Endothelial cell of umbilical vein (primary cell): ENCODE data around the gene CCL17. TPM values are rescaled to one million over a fixed set of nuclear protein-coding genes. Genes with fewer than 3 reads are reported as not detected.

Experiments
- BruUV-seq: library from RNA; stranded (reverse); fragments of 400-500 nt; replicated peaks from 2 replicates; lab custom pipeline; 2021; lab: Mats Ljungman, UMichigan
- CTCF ChIA-PET: fragments of 300-600, 350-600 bp; sonication (Branson Sonifier 250); formaldehyde crosslinking; loops from one replicate; lab custom pipeline; 2021; ENCODE audit warnings: antibody characterized with exemption, inconsistent platforms; lab: Charles Lee
- POLR2A ChIA-PET: fragments of 300-600, 350-600 bp; sonication (Branson Sonifier 250); formaldehyde crosslinking; loops from one replicate; lab custom pipeline; 2021; ENCODE audit warnings: antibody characterized with exemption, inconsistent platforms; lab: Charles Lee
- DNase-seq: peaks from one replicate; pipeline ENCODE4 v3.0.0-alpha.2; 2011; ENCODE audit warnings: low read depth, low spot score
- FAIRE-seq: peaks from 2 replicates; lab custom pipeline; 2011; peaks lifted over from hg19 to GRCh38; lab: Jason Lieb, UNC
- H2AFZ ChIP-seq: 2 replicates; pipeline ENCODE4 v1.6.0; 2012; ENCODE audit warnings: low read depth, low read length, control low read depth, inconsistent platforms
- H3K27ac ChIP-seq: 2 replicates; pipeline ENCODE4 v1.5.1; 2011; ENCODE audit warnings: low read depth, mild to moderate bottlenecking, control low read depth, low read length, moderate library complexity; ENCODE audit not compliant: insufficient read depth
- H3K27me3 ChIP-seq, 2 experiments: 2 replicates each; pipeline versions ENCODE4 v1.6.0 to v1.6.1; 2011; ENCODE audit warnings: low read length in 2 of 2, mixed read lengths in 1 of 2; ENCODE audit not compliant: control insufficient read depth in 2 of 2, insufficient read depth in 2 of 2
- H3K36me3 ChIP-seq, 2 experiments: 2 replicates in 1 of 2; 3 replicates in 1 of 2; pipeline ENCODE4 v1.5.1; 2011; ENCODE audit warnings: low read length in 2 of 2, mild to moderate bottlenecking in 1 of 2, moderate library complexity in 1 of 2; ENCODE audit not compliant: control insufficient read depth in 2 of 2, insufficient read depth in 2 of 2; ENCODE audit errors: extremely low read depth in 1 of 2
- H3K4me1 ChIP-seq: 3 replicates; pipeline ENCODE4 v1.5.1; 2011; ENCODE audit warnings: mild to moderate bottlenecking, low read length; ENCODE audit not compliant: control insufficient read depth, insufficient read depth; ENCODE audit errors: extremely low read depth
- H3K4me2 ChIP-seq: 2 replicates; pipeline ENCODE4 v1.6.1; 2011; ENCODE audit warnings: low read length, control low read depth, mixed read lengths; ENCODE audit not compliant: insufficient read depth
- H3K4me3 ChIP-seq, 3 experiments: fragments of 200-600 bp in 1 of 3; sonication (generic), shearing (Covaris generic) in 1 of 3; replicated peaks in 1 of 3; 2 replicates each; pipeline ENCODE4 v1.5.1; 2011 to 2016; ENCODE audit warnings: control low read depth in 3 of 3, low read length in 3 of 3, mild to moderate bottlenecking in 2 of 3, inconsistent platforms in 1 of 3, low read depth in 1 of 3, moderate library complexity in 1 of 3; ENCODE audit not compliant: insufficient read depth in 1 of 3
- H3K79me2 ChIP-seq: 2 replicates; pipeline ENCODE4 v1.6.0; 2012; ENCODE audit warnings: low read length, inconsistent platforms; ENCODE audit not compliant: control insufficient read depth, insufficient read depth
- H3K9ac ChIP-seq: replicated peaks from 2 replicates; pipeline ENCODE3; 2011; ENCODE audit warnings: low read length, control low read depth; ENCODE audit not compliant: insufficient read depth; ENCODE audit errors: extremely low read depth
- H3K9me1 ChIP-seq: replicated peaks from 3 replicates; pipeline ENCODE4 v1.6.0; 2011; ENCODE audit warnings: mild to moderate bottlenecking, low read length; ENCODE audit not compliant: control insufficient read depth, insufficient read depth; ENCODE audit errors: extremely low read depth
- H3K9me3 ChIP-seq: replicated peaks from 2 replicates; pipeline ENCODE4 v1.5.1; 2012; ENCODE audit warnings: low read length, inconsistent platforms; ENCODE audit not compliant: control insufficient read depth, insufficient read depth
- H4K20me1 ChIP-seq: replicated peaks from 2 replicates; pipeline ENCODE3; 2011; ENCODE audit warnings: mild to moderate bottlenecking, low read length; ENCODE audit not compliant: control insufficient read depth, insufficient read depth; ENCODE audit errors: extremely low read depth
- EZH2 ChIP-seq: IDR thresholded peaks from 2 replicates; pipeline ENCODE4 v1.6.1; 2012; ENCODE audit warnings: borderline replicate concordance, low read depth, mild to moderate bottlenecking, moderate library complexity, low read length, inconsistent platforms; ENCODE audit not compliant: severe bottlenecking
- FOS ChIP-seq: IDR thresholded peaks from 2 replicates; pipeline ENCODE4 v1.6.1; 2011; ENCODE audit warnings: mild to moderate bottlenecking, low read length, moderate library complexity, borderline replicate concordance; ENCODE audit not compliant: insufficient read depth
- GATA2 ChIP-seq: IDR thresholded peaks from 2 replicates; pipeline ENCODE4 v1.7.0; 2011; ENCODE audit warnings: low read depth, mild to moderate bottlenecking, moderate library complexity, mixed read lengths, low read length; ENCODE audit not compliant: insufficient read length, insufficient read depth
- JUN ChIP-seq: IDR thresholded peaks from 2 replicates; pipeline ENCODE4 v1.6.1; 2011; ENCODE audit warnings: borderline replicate concordance, low read depth; ENCODE audit not compliant: insufficient read length, insufficient read depth
- MAX ChIP-seq: IDR thresholded peaks from 2 replicates; pipeline ENCODE4 v1.6.1; 2011; ENCODE audit not compliant: insufficient read depth, insufficient read length
- POLR2A ChIP-seq: IDR thresholded peaks from 2 replicates; pipeline ENCODE4 v1.6.1; 2012; ENCODE audit warnings: low read depth, mild to moderate bottlenecking, control low read depth, low read length
- dilution Hi-C: fragments of 300-500 bp; cut with MboI; formaldehyde crosslinking; loops from one replicate; pipeline ENCODE4 v1.15.0; 2019; ENCODE audit warnings: low sequenced_read_pairs; ENCODE audit not compliant: extremely low pct_ligation_motif_present
- intact Hi-C: fragments of 100-400 bp; cut with micrococcal nuclease; formaldehyde crosslinking; loops from one replicate; pipeline ENCODE4 v1.10.0; 2022
- polyA plus RNA-seq, 4 experiments: library from polyadenylated mRNA; depleted of rRNA in 3 of 4; stranded (reverse) in 3 of 4; unstranded in 1 of 4; fragments of >200 nt; gene quantifications; 2 replicates each; pipeline versions ENCODE4 v1.2.1 to v1.2.3, GENCODE V29; 2011 to 2012; ENCODE audit warnings: missing spikeins in 1 of 4
- total RNA-seq: library from RNA; stranded (reverse); gene quantifications from 2 replicates; pipeline ENCODE4 v1.2.3, GENCODE V29; 2021
- TF ChIP-seq, protein P1 (sequence below), 2 donors: IDR thresholded peaks; 1 replicate in 1 of 2; 2 replicates in 1 of 2; pipeline ENCODE4 v1.5.1; 2011; ENCODE audit warnings: low read length in 2 of 2, mild to moderate bottlenecking in 2 of 2, moderate library complexity in 2 of 2, control low read depth in 1 of 2, inconsistent platforms in 1 of 2, low read depth in 1 of 2; ENCODE audit not compliant: insufficient read depth in 1 of 2; ENCODE audit errors: extremely low read depth in 1 of 2

CCL17 gene
- total and polyA plus RNA-seq, 2 donors (not counting 3 experiments of a cell fraction or from before 2014, with no cell fraction given), result not detected

DNA sequence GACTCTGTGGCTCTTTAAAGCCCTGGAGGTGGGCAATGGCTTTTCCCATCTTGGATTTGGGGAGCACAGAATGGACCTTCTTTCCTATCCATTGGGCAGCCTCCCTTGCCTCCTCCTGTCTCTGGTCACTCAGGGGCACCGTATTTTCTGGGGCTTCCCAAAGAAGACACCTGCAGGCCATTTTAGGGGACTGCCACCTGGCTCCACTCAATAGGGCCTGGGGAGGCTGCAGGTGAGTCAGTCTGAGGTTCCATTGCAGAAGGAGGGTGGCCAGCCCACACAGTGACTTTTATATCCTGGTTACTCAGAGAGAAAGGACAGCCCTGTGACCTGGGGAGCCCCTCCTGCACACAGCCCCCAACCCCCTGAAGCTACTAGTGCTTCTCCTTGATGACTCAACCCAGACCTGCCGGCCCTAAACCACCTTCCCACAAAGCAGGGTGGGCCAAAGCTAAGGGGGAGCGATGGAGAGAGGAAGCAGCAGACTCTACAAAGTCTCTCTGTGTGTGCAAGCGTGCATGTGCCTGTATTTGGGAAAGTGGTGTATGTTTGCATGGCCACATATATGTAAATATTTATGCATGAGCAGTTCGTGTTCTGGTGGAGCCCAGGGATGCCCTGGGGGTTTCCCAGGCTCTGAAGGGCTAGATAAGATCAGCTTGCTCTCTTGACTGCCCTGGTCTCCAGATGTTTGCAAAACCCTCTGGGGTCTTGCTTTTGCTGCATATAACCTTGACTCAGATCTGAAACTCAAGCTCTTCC is 27.3 kb upstream of the CCL17 start:
- FAIRE-seq, result no peak
- Histone ChIP-seq H3K27ac (no peak overlapping the region), H3K27me3 (peaks cover 4% of the 10 kb centered on the region in 2 experiments), H3K9me1 (no peaks in the 10 kb centered on the region), H3K9me3 (no peaks in the 10 kb centered on the region), H2AFZ (no peak overlapping the region), H3K79me2 (no peaks in the 10 kb centered on the region), H3K36me3 (no peaks in the 10 kb centered on the region), H3K4me1 (peaks cover 12% of the 10 kb centered on the region), H4K20me1 (no peaks in the 10 kb centered on the region), H3K9ac (no peak overlapping the region), H3K4me3 (no peak overlapping the region), H3K4me2 (no peak overlapping the region)
- TF ChIP-seq GATA2 (no peak), MAX (no peak), POLR2A (no peak), FOS (no peak), EZH2 (no peak), JUN (no peak)
- TF ChIP-seq, protein P1, sequence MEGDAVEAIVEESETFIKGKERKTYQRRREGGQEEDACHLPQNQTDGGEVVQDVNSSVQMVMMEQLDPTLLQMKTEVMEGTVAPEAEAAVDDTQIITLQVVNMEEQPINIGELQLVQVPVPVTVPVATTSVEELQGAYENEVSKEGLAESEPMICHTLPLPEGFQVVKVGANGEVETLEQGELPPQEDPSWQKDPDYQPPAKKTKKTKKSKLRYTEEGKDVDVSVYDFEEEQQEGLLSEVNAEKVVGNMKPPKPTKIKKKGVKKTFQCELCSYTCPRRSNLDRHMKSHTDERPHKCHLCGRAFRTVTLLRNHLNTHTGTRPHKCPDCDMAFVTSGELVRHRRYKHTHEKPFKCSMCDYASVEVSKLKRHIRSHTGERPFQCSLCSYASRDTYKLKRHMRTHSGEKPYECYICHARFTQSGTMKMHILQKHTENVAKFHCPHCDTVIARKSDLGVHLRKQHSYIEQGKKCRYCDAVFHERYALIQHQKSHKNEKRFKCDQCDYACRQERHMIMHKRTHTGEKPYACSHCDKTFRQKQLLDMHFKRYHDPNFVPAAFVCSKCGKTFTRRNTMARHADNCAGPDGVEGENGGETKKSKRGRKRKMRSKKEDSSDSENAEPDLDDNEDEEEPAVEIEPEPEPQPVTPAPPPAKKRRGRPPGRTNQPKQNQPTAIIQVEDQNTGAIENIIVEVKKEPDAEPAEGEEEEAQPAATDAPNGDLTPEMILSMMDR (IDR thresholded peaks at IDR 0.05; ENCODE audit: extremely low read depth in 1 of 2, insufficient read depth in 1 of 2, low read depth in 1 of 2, low read length in 2 of 2), result no peak
- CTCF ChIA-PET, result interaction anchor here (1.0 to 1.2 kb wide), 2 partner anchors 25 to 77 kb away, joined by 3 read pairs; no protein-coding TSS in a partner anchor
- no TSS peak for BruUV-seq
- dilution Hi-C loops (no loop called here), intact Hi-C loops (no loop called here)
- POLR2A ChIA-PET, result interaction anchor here (0.7 kb wide), 1 partner anchor 40 kb away, joined by 4 read pairs; no protein-coding TSS in a partner anchor
- DNase-seq, result no peak
